ENCODE results near the gene CHRNG.

The CHRNG gene

DNA sequence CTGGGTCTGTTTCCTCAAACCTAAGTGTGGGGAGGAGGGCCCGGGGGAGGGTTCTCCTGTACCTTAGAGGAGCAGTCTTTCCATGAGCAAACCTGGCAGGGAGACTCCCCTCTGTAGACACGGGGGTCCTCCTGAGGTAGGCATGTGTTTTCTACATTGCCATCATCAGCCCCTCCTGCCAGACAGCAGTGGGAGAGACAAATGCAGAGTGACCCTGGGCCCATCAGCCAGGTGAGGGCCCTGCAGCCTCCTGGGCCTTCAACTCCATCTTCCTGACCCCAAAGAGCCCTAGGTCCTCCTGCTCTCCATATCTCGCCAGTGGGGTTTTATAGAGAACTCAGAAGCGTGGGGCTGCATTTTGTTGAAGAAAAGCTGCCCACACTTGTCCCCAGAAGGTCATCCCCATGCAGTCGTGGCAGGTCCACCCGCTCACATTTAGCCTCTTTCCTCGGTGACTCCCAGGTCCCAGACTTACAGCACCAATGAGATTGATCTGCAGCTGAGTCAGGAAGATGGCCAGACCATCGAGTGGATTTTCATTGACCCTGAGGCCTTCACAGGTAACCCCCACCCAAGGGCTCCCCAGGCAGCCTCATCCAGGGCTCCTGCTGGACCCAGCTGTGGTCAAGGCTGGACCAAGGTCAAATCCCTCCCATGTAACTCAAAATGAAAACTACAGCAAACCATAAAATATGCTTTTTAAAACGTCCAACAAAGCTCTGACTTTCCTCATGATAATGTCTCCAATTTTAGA, 2.6 kb downstream of the CHRNG start:
- H3K27me3 ChIP-seq: no peaks in the 10 kb centered on the region
- H3K4me1 ChIP-seq: peaks cover 34 to 72% (median 50%) of the 10 kb centered on the region in 10 experiments
- peaks cover 0 to 5% (median 0%) of the 10 kb centered on the region in 11 experiments; a peak in 2 of 22 replicates for H3K9me3 ChIP-seq (replicated peaks in 1 of 11)
- H3K9ac ChIP-seq: no peak overlapping the region
- H3K36me3 ChIP-seq: peaks cover 9 to 45% (median 25%) of the 10 kb centered on the region in 11 experiments; a peak in 21 of 22 replicates
- no peak overlapping the region for H3K27ac ChIP-seq
- H3K4me3 ChIP-seq: no peak overlapping the region
- H3K4me2 ChIP-seq: peak overlapping the region in 8 of 11 experiments; percentile 15 to 83 (median 48); a peak in 12 of 22 replicates
- no peak for TF ChIP-seq Cebpa-rat (IDR thresholded peaks at IDR 0.05)
- H4K20me1 ChIP-seq: peaks cover 13 to 62% (median 43%) of the 10 kb centered on the region in 11 experiments; a peak in 20 of 22 replicates

DNA sequence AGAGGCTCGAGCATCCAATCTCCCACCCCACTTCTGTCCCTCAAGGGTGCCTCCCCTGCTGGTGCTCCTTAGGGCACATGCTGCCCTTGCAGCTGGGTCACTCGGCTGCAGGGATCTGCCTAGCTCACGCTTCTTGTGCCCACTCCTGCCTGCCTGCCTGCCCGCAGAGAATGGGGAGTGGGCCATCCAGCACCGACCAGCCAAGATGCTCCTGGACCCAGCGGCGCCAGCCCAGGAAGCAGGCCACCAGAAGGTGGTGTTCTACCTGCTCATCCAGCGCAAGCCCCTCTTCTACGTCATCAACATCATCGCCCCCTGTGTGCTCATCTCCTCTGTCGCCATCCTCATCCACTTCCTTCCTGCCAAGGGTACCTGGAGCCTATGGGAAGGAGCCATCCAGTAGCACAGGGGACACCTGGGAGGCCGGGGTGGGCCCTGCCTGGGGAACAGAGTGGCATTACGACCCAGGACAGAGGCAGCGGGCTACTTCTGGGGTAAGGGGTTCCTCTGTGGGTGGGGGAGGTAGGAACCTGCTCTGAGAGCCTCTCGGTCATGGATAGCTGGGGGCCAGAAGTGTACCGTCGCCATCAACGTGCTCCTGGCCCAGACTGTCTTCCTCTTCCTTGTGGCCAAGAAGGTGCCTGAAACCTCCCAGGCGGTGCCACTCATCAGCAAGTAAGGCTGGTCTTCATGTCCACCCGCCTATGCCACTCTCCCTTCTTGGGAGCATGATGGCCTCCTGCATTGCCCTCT, 3.4 kb downstream of the CHRNG start:
- peaks cover 34 to 72% (median 57%) of the 10 kb centered on the region in 10 experiments for H3K4me1 ChIP-seq
- H3K27me3 ChIP-seq: no peaks in the 10 kb centered on the region
- H3K4me2 ChIP-seq: no peak overlapping the region
- H4K20me1 ChIP-seq: peaks cover 13 to 65% (median 44%) of the 10 kb centered on the region in 11 experiments; a peak in 20 of 22 replicates
- no peak for TF ChIP-seq Cebpa-rat (IDR thresholded peaks at IDR 0.05)
- peaks cover 0 to 12% (median 4%) of the 10 kb centered on the region in 11 experiments; a peak in 12 of 22 replicates for H3K9me3 ChIP-seq (replicated peaks in 1 of 11)
- peaks cover 11 to 52% (median 32%) of the 10 kb centered on the region in 11 experiments; a peak in 21 of 22 replicates for H3K36me3 ChIP-seq
- no peak overlapping the region for H3K27ac ChIP-seq
- H3K9ac ChIP-seq: no peak overlapping the region
- no peak overlapping the region for H3K4me3 ChIP-seq

DNA sequence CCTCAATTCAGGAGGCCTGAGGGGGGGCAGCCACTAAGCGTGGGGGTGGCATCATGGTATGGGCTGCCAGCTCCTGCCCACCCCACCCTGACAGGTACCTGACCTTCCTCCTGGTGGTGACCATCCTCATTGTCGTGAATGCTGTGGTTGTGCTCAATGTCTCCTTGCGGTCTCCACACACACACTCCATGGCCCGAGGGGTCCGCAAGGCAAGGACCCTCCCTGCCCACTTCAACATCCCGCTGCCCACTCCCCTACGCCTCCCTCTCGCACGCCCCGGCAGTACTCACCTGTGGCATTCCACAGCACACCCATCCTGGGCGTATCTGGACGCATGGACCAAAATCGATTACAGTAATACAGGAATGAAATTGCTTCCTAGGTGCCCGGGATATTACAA, 4.0 kb downstream of the CHRNG start:
- Histone ChIP-seq H3K9ac (no peak overlapping the region), H3K4me3 (no peak overlapping the region), H4K20me1 (peaks cover 13 to 65% (median 44%) of the 10 kb centered on the region in 11 experiments; a peak in 20 of 22 replicates)

DNA sequence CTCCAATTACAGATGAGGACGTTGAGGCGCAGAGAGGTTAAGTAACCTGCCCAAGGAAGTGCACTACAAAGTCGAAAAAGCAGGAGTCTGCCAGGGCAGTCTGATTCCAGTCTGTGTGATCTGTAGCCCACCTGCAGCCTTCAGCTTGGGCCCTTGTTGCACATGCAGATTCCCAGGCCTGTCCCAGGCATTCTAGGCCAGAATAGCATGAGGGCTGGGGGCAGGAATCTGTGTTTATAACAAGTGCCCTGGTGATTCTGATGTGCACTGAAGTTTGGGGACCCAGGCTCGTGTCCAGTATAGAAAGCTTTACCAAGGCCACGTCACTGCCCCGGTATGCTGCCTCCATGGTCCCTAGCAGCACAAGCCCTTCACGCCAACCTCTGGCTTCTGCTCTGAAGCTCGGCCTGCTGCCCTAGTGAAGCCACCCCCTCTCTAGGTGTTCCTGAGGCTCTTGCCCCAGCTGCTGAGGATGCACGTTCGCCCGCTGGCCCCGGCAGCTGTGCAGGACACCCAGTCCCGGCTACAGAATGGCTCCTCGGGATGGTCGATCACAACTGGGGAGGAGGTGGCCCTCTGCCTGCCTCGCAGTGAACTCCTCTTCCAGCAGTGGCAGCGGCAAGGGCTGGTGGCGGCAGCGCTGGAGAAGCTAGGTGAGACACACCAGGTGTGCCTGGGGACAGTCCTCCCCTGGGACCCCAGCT, 4.6 kb downstream of the CHRNG start:
- TF ChIP-seq Cebpa-rat (IDR thresholded peaks at IDR 0.05): no peak
- Histone ChIP-seq H3K36me3 (peaks cover 11 to 64% (median 44%) of the 10 kb centered on the region in 11 experiments; a peak in 21 of 22 replicates), H3K27ac (no peak overlapping the region)

More for the DNA sequence above, 4.0 kb downstream of the CHRNG start:
- TF ChIP-seq Cebpa-rat (IDR thresholded peaks at IDR 0.05): no peak
- Histone ChIP-seq H3K36me3 (peaks cover 11 to 58% (median 38%) of the 10 kb centered on the region in 11 experiments; a peak in 21 of 22 replicates), H3K4me2 (no peak overlapping the region), H3K27ac (no peak overlapping the region), H3K4me1 (peaks cover 34 to 72% (median 58%) of the 10 kb centered on the region in 10 experiments), H3K27me3 (no peaks in the 10 kb centered on the region), H3K9me3 (replicated peaks in 1 of 11) (peaks cover 2 to 18% (median 10%) of the 10 kb centered on the region in 11 experiments; a peak in 21 of 22 replicates)

DNA sequence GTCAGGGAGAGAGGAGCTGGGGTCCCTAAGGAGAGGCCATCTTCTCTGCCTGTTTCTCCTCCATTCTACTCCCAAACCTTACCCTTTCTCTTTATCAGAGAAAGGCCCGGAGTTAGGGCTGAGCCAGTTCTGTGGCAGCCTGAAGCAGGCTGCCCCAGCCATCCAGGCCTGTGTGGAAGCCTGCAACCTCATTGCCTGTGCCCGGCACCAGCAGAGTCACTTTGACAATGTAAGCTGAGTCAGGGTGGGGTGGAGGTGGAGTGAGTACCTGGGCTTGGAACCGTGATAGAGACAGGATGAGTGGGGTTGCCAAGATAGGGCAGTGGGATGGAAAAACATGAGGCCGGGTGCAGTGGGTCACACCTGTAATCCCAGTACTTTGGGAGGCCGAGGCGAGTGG, 5.2 kb downstream of the CHRNG start:
- Histone ChIP-seq H3K4me1 (peaks cover 29 to 73% (median 53%) of the 10 kb centered on the region in 10 experiments), H3K4me3 (no peak overlapping the region), H3K9me3 (replicated peaks in 1 of 11) (peaks cover 7 to 29% (median 21%) of the 10 kb centered on the region in 11 experiments; a peak in 21 of 22 replicates), H3K27me3 (no peaks in the 10 kb centered on the region), H3K27ac (no peak overlapping the region; a peak in 1 of 22 replicates), H4K20me1 (peaks cover 13 to 65% (median 44%) of the 10 kb centered on the region in 11 experiments; a peak in 20 of 22 replicates), H3K9ac (no peak overlapping the region), H3K4me2 (no peak overlapping the region), H3K36me3 (peaks cover 11 to 66% (median 46%) of the 10 kb centered on the region in 11 experiments; a peak in 21 of 22 replicates)
- TF ChIP-seq Cebpa-rat (IDR thresholded peaks at IDR 0.05): no peak

More for the DNA sequence above, 4.6 kb downstream of the CHRNG start:
- H3K27me3 ChIP-seq: no peaks in the 10 kb centered on the region
- H3K9ac ChIP-seq: no peak overlapping the region
- peaks cover 13 to 65% (median 44%) of the 10 kb centered on the region in 11 experiments; a peak in 20 of 22 replicates for H4K20me1 ChIP-seq
- peaks cover 7 to 24% (median 16%) of the 10 kb centered on the region in 11 experiments; a peak in 21 of 22 replicates for H3K9me3 ChIP-seq (replicated peaks in 1 of 11)
- H3K4me3 ChIP-seq: no peak overlapping the region
- no peak overlapping the region for H3K4me2 ChIP-seq
- peaks cover 29 to 73% (median 53%) of the 10 kb centered on the region in 10 experiments for H3K4me1 ChIP-seq

DNA sequence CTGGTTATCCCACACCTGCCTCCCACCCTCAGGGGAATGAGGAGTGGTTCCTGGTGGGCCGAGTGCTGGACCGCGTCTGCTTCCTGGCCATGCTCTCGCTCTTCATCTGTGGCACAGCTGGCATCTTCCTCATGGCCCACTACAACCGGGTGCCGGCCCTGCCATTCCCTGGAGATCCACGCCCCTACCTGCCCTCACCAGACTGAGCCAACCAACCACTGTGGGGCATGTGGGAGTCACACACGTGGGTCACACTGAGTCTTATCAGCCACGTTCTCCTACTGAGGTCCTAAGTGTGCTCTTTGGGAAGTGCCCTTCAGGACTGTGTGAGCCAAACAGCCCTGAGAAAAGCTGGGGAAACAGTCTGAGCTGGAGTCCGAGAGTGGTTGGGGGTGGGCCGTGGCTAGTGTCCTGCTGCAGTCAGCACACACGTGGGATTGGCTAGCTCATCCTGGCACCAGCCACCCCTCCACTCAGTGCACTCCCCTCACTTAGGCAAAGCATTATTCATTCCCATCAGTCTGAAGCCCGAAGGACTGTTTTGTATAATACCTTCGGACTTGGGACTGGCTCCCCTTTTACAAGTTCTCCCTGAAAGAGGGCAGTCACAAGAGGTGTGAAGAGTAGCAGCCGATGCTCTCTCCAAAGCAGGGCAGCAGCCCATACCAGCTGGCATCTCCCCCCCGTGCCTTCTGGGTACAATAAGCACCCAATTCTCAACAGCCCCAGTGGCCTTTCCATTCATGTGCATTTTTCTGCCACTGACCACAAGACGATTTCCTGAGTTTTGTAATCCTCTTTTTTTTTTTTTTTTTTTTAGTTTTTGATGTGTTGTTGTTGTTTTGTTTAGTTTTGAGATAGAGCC, 6.3 kb downstream of the CHRNG start:
- no peaks in the 10 kb centered on the region for H3K27me3 ChIP-seq
- peaks cover 11 to 66% (median 46%) of the 10 kb centered on the region in 11 experiments; a peak in 21 of 22 replicates for H3K36me3 ChIP-seq
- H3K9ac ChIP-seq: peak overlapping the region in 6 of 11 experiments; percentile 9 to 37 (median 26); a peak in 7 of 22 replicates
- peak overlapping the region in 9 of 11 experiments; percentile 25 to 70 (median 53); a peak in 15 of 22 replicates for H3K27ac ChIP-seq
- TF ChIP-seq Cebpa-rat (IDR thresholded peaks at IDR 0.05): no peak; a peak in 1 of 22 replicates
- H3K4me2 ChIP-seq: peak overlapping the region; percentile 21 to 84 (median 70)
- peaks cover 30 to 63% (median 52%) of the 10 kb centered on the region in 10 experiments for H3K4me1 ChIP-seq
- H3K9me3 ChIP-seq (replicated peaks in 1 of 11): peaks cover 7 to 29% (median 21%) of the 10 kb centered on the region in 11 experiments; a peak in 21 of 22 replicates
- 0 out of 20 replicates have a peak overlapping the region, but pooled peaks of 1 of the 10 experiments have one; percentile 14 for H3K4me3 ChIP-seq
- peaks cover 13 to 65% (median 43%) of the 10 kb centered on the region in 11 experiments; a peak in 20 of 22 replicates for H4K20me1 ChIP-seq

DNA sequence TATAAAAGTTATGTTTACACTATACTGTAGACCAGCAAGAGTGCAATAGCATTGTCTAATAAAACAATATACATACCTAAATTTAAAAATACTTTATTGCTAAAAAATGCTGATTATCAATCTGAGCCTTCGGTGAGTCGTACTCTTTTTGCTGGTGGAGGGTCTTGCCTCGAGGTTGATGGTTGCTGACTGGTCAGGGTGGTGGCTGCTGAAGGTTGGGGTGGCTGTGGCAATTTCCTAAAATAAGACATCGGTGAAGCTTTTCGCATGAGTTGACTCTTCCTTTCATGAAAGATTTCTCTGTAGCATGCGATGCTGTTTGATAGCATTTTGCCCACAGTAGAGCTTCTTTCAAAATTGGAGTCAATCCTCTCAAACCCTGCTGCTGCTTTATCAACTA, 8.5 kb downstream of the CHRNG start:
- H3K4me3 ChIP-seq: 0 out of 20 replicates have a peak overlapping the region, but pooled peaks of 1 of the 10 experiments have one; percentile 14
- H3K9me3 ChIP-seq (replicated peaks in 1 of 11): peaks cover 7 to 29% (median 21%) of the 10 kb centered on the region in 11 experiments; a peak in 21 of 22 replicates
- peaks cover 23 to 74% (median 56%) of the 10 kb centered on the region in 11 experiments for H3K36me3 ChIP-seq
- peaks cover 21 to 64% (median 49%) of the 10 kb centered on the region in 11 experiments; a peak in 20 of 22 replicates for H4K20me1 ChIP-seq
- H3K4me2 ChIP-seq: peak overlapping the region in 7 of 11 experiments; percentile 63 to 84 (median 76); a peak in 14 of 22 replicates
- H3K4me1 ChIP-seq: peaks cover 33 to 66% (median 54%) of the 10 kb centered on the region in 10 experiments
- peak overlapping the region in 1 of 11 experiments; percentile 62; a peak in 1 of 22 replicates for H3K27ac ChIP-seq
- no peaks in the 10 kb centered on the region for H3K27me3 ChIP-seq
- no peak overlapping the region for H3K9ac ChIP-seq
- no peak for TF ChIP-seq Cebpa-rat (IDR thresholded peaks at IDR 0.05)

Measured in BLaER1 treated with 17β-estradiol and CSF1 and Interleukin-3, amounts not matched to agents 10 nM and 100 nM (cell line).